ENCODE results near the gene LCE6A. TPM values are rescaled to one million over a fixed set of nuclear protein-coding genes. Genes with fewer than 3 reads are reported as not detected.

The LCE6A gene
- polyA plus RNA-seq, 1 of the 3 experiments (the other 2 are of a cell fraction), result not detected

DNA sequence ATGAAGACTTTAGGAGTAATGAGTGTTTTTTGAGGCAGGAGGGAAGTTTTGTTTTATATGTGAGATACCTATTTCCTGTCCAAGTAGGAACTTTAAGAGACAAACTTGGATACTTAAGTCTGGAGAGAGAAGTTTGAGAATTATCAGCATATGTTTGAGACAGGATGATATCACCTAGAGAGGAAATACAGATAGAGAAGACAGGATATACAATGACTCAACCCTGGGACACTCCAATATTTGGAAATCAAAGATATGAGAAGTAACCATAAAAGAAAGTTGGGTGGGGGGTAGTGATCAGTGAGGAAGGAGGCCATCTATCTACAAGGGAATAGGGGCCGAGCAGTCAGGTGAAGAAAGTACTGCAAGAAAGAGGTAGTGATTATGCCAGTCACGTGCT lies 23.7 kb downstream of the LCE6A start:
- no peaks in the 10 kb centered on the region; the same call in 1 of the 2 replicates for H3K27me3 ChIP-seq (ENCODE audit: insufficient read depth)
- H3K9me2 ChIP-seq, result no peaks in the 10 kb centered on the region
- no peaks in the 10 kb centered on the region for H4K20me1 ChIP-seq (ENCODE audit: insufficient read depth)
- H3K4me1 ChIP-seq (ENCODE audit: control insufficient read depth in 1 of 2, insufficient read depth in 2 of 2, low read depth in 1 of 2, low read length in 1 of 2), result no peaks in the 10 kb centered on the region
- no peak overlapping the region for H2AFZ ChIP-seq (ENCODE audit: low read depth)
- peaks cover 4% of the 10 kb centered on the region for H3F3A ChIP-seq (replicated peaks; ENCODE audit: insufficient read depth)
- no peaks in the 10 kb centered on the region for H3K36me3 ChIP-seq (replicated peaks in 1 of 2; ENCODE audit: control insufficient read depth in 1 of 2, insufficient read depth in 2 of 2, low read length in 1 of 2)
- no peak overlapping the region for H3K27ac ChIP-seq (ENCODE audit: low read depth in 2 of 2, low read length in 1 of 2)
- POLR2A ChIA-PET, result no interaction called here
- no peaks in the 10 kb centered on the region for H3K79me2 ChIP-seq (ENCODE audit: insufficient read depth)
- CTCF ChIA-PET, result no interaction called here
- WGBS (ENCODE audit: low lambda C conversion rate), result 3% methylated on average over 2 of the region's 2 CpGs
- DNase-seq, result no peak
- TF ChIP-seq, protein P1, sequence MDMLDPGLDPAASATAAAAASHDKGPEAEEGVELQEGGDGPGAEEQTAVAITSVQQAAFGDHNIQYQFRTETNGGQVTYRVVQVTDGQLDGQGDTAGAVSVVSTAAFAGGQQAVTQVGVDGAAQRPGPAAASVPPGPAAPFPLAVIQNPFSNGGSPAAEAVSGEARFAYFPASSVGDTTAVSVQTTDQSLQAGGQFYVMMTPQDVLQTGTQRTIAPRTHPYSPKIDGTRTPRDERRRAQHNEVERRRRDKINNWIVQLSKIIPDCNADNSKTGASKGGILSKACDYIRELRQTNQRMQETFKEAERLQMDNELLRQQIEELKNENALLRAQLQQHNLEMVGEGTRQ (IDR thresholded peaks at IDR 0.05; ENCODE audit: borderline replicate concordance, low read depth, low read length), result no peak
- H3K4me3 ChIP-seq (ENCODE audit: low read depth in 2 of 2, low read length in 1 of 2), result no peak overlapping the region
- no peak overlapping the region for H3K9ac ChIP-seq
- no peak overlapping the region for H3K4me2 ChIP-seq
- no peaks in the 10 kb centered on the region for H3K9me3 ChIP-seq

DNA sequence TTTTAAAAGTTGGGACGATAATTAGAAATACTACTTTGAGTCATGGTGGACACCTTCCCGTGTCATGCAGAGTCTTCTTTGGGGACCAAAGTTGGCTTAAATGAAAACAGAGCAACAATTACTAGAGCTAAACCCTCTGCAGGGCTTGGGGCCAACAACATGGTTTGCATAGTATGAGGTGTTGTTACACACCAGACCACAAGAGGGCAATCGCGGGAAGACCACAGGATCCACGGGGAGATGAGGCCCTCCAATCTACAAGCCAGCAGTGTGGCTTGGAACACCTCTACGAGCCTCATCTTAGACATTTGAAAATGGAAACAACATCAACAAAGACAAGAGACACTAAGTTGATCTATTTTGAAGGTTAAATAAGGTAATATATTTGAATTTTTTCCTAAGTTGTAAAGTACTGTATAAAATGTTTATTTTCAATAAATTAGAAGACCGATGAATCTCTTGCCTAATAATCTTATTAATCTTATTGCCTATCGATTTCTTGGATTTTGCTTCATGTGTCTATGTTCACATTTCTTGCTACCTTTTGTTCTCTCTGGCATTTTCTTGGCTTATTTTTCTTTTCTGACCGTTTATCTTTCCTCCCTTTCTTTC lies 27.3 kb downstream of the LCE6A start:
- Histone ChIP-seq H3K9me3 (no peaks in the 10 kb centered on the region), H4K20me1 (ENCODE audit: insufficient read depth) (no peaks in the 10 kb centered on the region), H3F3A (replicated peaks; ENCODE audit: insufficient read depth) (peaks cover 14% of the 10 kb centered on the region), H3K27me3 (ENCODE audit: insufficient read depth) (no peaks in the 10 kb centered on the region; the same call in 1 of the 2 replicates), H3K4me2 (no peak overlapping the region), H2AFZ (ENCODE audit: low read depth) (0 out of 2 replicates have a peak overlapping the region, but pooled peaks have one; percentile 1), H3K9ac (no peak overlapping the region), H3K9me2 (no peaks in the 10 kb centered on the region), H3K79me2 (ENCODE audit: insufficient read depth) (no peaks in the 10 kb centered on the region), H3K27ac (ENCODE audit: low read depth in 2 of 2, low read length in 1 of 2) (no peak overlapping the region), H3K36me3 (replicated peaks in 1 of 2; ENCODE audit: control insufficient read depth in 1 of 2, insufficient read depth in 2 of 2, low read length in 1 of 2) (no peaks in the 10 kb centered on the region), H3K4me3 (ENCODE audit: low read depth in 2 of 2, low read length in 1 of 2) (no peak overlapping the region), H3K4me1 (ENCODE audit: control insufficient read depth in 1 of 2, insufficient read depth in 2 of 2, low read depth in 1 of 2, low read length in 1 of 2) (peaks cover 0 to 3% of the 10 kb centered on the region in 2 experiments; a peak in 1 of 4 replicates)
- ChIA-PET CTCF (interaction anchor here (0.6 to 2.4 kb wide), 16 partner anchors 8 to 354 kb away, joined by 3 to 21 read pairs (median 4); partner anchors contain the start of genes LCE7A and SMCP), POLR2A (no interaction called here)
- no peak for TF ChIP-seq GABPA (IDR thresholded peaks at IDR 0.05; ENCODE audit: low read depth)
- TF ChIP-seq SMC3 (IDR thresholded peaks at IDR 0.05; ENCODE audit: low read depth, low read length), result peak; percentile 74
- TF ChIP-seq, protein P1 (IDR thresholded peaks at IDR 0.05; ENCODE audit: borderline replicate concordance, low read depth, low read length), result no peak
- no peak for TF ChIP-seq FOXJ3 (CRISPR knock-in tag; IDR thresholded peaks at IDR 0.05)
- no peak for TF ChIP-seq CHD2 (IDR thresholded peaks at IDR 0.05; ENCODE audit: low read length, partially characterized antibody)
- TF ChIP-seq, protein P2, sequence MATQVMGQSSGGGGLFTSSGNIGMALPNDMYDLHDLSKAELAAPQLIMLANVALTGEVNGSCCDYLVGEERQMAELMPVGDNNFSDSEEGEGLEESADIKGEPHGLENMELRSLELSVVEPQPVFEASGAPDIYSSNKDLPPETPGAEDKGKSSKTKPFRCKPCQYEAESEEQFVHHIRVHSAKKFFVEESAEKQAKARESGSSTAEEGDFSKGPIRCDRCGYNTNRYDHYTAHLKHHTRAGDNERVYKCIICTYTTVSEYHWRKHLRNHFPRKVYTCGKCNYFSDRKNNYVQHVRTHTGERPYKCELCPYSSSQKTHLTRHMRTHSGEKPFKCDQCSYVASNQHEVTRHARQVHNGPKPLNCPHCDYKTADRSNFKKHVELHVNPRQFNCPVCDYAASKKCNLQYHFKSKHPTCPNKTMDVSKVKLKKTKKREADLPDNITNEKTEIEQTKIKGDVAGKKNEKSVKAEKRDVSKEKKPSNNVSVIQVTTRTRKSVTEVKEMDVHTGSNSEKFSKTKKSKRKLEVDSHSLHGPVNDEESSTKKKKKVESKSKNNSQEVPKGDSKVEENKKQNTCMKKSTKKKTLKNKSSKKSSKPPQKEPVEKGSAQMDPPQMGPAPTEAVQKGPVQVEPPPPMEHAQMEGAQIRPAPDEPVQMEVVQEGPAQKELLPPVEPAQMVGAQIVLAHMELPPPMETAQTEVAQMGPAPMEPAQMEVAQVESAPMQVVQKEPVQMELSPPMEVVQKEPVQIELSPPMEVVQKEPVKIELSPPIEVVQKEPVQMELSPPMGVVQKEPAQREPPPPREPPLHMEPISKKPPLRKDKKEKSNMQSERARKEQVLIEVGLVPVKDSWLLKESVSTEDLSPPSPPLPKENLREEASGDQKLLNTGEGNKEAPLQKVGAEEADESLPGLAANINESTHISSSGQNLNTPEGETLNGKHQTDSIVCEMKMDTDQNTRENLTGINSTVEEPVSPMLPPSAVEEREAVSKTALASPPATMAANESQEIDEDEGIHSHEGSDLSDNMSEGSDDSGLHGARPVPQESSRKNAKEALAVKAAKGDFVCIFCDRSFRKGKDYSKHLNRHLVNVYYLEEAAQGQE (IDR thresholded peaks at IDR 0.05; ENCODE audit: low read depth, low read length), result no peak
- TF ChIP-seq EZH2phosphoT487 (IDR thresholded peaks at IDR 0.05; ENCODE audit: borderline replicate concordance, low read depth), result no peak
- peak; percentile 60 for TF ChIP-seq RAD21 (IDR thresholded peaks at IDR 0.05; ENCODE audit: low read length)
- TF ChIP-seq, protein P3, sequence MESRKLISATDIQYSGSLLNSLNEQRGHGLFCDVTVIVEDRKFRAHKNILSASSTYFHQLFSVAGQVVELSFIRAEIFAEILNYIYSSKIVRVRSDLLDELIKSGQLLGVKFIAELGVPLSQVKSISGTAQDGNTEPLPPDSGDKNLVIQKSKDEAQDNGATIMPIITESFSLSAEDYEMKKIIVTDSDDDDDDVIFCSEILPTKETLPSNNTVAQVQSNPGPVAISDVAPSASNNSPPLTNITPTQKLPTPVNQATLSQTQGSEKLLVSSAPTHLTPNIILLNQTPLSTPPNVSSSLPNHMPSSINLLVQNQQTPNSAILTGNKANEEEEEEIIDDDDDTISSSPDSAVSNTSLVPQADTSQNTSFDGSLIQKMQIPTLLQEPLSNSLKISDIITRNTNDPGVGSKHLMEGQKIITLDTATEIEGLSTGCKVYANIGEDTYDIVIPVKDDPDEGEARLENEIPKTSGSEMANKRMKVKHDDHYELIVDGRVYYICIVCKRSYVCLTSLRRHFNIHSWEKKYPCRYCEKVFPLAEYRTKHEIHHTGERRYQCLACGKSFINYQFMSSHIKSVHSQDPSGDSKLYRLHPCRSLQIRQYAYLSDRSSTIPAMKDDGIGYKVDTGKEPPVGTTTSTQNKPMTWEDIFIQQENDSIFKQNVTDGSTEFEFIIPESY (IDR thresholded peaks at IDR 0.05; ENCODE audit: borderline replicate concordance, low read depth), result no peak
- TF ChIP-seq TCF12 (IDR thresholded peaks at IDR 0.05), result no peak
- TF ChIP-seq, protein P4, sequence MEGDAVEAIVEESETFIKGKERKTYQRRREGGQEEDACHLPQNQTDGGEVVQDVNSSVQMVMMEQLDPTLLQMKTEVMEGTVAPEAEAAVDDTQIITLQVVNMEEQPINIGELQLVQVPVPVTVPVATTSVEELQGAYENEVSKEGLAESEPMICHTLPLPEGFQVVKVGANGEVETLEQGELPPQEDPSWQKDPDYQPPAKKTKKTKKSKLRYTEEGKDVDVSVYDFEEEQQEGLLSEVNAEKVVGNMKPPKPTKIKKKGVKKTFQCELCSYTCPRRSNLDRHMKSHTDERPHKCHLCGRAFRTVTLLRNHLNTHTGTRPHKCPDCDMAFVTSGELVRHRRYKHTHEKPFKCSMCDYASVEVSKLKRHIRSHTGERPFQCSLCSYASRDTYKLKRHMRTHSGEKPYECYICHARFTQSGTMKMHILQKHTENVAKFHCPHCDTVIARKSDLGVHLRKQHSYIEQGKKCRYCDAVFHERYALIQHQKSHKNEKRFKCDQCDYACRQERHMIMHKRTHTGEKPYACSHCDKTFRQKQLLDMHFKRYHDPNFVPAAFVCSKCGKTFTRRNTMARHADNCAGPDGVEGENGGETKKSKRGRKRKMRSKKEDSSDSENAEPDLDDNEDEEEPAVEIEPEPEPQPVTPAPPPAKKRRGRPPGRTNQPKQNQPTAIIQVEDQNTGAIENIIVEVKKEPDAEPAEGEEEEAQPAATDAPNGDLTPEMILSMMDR (IDR thresholded peaks at IDR 0.05), result peak; percentile 85
- no peak for TF ChIP-seq JUND (IDR thresholded peaks at IDR 0.05)
- peak; percentile 65 for DNase-seq
- WGBS (ENCODE audit: low lambda C conversion rate), result 10% methylated on average over 9 of the region's 9 CpGs
